Umbilical cord (tissue), 2 donors: ENCODE results near the gene THOC7. TPM values are rescaled to one million over a fixed set of nuclear protein-coding genes. Genes with fewer than 3 reads are reported as not detected.
A peak's percentile ranks its signal among the peaks of the same experiment; 100 is the strongest.

Experiments used
- DNase-seq: peaks from one replicate; pipeline ENCODE4 v3.0.0-alpha.2; 2015; ENCODE audit warnings: low spot score
- total RNA-seq: library from RNA; depleted of rRNA; stranded (reverse); fragments of >200 nt; gene quantifications from one replicate; pipeline ENCODE4 v1.2.3, GENCODE V29; 2014; ENCODE audit warnings: low replicate concordance; ENCODE audit not compliant: insufficient read depth

Gene THOC7
- total RNA-seq, 1 donor from 2014 or later = 39.7 TPM

DNA sequence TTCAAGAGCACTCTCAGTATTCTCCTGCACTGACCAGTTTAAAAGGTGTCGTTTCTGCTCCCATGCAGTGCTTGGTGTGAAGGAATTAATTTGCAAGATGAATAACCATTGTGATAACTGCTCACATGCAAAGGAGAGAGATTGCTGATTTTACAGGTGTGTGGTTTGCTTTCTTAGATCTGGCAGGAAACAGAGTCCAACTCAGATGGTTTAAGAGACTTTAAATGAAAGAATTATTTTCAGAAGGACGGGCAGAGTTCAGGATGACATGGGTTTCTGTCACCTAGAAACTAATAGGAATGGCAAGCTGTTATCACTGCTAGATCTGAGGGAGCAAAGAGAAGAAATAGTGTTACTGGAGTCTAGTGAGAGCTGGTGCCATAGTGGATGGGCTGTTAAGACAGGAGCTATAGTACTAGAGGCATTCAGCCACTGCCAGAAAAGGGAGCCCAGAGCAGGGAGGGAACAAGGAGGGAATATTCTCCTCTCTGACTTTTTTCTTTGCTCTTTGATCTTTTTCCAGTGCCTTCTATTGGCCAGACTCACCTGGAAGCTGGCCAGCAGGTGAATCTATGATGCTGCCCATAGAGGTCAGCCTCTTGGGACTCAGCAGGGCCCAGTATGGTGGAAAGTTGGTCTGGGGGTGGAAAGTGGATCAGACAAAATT lies 14.9 kb upstream of the THOC7 start:
- no peak for DNase-seq

DNA sequence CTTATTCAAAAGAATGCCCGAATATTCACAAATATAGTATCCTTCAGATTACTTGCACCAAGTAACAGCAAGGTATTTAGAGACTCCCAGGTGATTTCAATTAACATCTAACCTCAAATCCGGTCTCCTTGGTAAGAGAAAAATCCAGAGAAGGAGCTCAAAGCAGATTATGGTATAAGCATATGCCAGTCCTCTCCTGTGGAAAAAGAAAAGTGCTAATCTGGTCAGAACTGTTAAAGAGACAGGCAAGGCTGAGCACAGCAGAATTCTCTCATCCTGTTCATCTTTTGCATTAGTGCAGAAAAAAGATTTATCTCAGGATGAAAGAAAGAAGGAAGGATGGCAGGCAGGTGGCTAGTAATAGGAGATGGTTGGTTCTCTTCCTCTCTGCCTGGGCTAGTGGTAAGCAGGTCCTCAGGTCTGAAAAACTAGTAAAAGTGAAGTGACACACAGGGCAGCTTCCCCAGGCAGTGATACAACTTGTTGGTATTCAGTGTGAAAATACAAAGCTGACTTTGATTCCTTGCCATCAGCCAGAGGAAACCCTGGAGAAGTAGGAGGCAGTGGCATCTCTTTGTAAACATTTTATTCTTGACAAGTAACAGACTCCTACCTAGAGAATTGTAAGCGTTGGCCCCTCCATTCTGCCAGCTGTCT lies 14.3 kb upstream of the THOC7 start:
- DNase-seq = no peak

DNA sequence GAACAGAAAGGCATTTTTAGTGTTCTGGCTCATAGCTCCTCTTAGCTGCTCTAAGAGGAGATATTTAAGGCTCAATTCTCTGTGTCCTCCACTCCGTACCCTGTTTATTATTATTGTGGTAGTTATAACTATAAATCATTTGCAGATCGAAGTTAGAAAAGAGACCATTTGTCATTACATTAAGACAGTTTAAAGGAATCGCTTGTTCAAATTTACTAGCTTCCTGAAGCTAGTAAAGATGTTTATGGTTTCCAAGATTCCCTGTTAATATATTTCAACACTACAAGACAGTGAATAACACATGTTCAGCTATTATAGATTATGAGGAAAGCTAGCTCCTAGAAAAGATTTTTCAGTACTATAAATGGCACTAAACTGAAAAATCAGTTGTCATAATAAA lies 12.7 kb upstream of the THOC7 start:
- DNase-seq = peak; percentile 29

DNA sequence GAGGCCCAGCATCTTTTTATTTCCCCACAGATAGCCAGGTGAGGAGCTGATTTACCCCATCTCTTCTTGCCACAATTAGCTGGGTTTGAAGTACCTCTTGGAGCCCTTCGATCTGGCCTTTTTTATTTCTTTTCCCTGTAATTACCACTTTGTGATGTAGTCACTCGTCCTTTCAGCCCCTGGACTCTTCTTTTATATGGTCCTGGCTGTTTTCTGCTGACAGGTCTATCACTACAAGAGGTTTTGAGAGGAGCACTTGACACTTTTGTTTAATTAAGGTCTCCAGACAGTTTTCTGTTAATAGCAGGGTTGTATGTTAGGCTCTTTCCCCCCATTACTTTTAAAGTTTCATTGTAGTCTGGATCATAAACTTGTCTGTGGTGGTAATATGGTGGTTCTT lies 11.9 kb upstream of the THOC7 start:
- DNase-seq = no peak

DNA sequence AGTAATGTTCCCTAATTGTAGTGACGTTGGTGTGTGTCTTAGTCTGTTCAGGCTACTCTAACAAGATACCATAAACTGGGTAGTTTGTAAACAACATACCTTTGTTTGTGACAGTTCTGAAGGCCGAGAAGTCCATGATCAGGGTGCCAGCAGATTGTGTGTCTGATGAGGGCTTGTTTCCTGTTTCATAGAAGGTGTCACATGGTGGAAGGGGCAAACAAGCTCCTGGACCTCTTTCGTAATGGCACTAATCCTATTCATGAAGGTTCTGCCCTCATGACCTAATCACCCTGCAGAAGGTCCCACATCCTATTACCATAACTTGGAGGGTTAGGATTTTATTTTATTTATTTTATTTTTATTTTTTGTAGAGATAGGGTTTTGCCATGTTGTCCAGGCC lies 11.2 kb upstream of the THOC7 start:
- DNase-seq = no peak

DNA sequence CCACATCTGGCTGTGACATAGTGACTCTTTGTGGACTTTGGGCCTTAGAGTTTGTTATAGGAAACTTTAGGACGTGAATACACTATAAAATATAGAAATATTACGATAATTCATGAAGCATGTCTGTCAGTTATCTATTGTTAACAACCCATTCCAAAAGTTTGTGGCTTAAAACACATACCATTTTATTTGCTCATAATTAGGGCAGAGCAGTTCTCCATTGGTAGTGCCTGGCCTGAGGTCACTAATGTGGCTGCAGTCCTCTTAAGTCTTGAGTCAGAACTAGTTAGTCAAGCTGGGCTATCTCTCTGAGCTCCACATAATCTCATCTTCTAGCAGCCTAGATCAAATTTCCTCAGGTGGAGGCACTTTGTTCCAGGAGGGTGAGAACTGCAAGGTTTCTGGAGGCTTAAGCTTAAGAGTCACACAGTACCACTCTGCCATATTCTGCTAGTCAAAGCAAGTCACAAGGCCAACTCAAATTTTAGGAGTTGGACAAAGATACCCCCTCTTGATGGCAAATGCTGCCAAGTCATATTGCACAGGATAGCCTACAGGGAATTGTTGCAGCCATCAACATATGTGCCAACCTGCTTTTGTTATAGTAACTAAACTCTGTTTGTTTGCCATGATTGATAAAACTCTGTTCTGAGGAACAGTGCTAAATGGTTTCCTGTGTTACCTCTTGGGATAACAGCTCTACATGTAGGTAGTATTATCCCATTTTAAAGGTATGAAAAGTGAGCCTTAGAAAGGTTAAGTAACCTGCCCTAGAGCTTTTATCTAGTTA lies 8.7 kb upstream of the THOC7 start:
- DNase-seq = no peak

DNA sequence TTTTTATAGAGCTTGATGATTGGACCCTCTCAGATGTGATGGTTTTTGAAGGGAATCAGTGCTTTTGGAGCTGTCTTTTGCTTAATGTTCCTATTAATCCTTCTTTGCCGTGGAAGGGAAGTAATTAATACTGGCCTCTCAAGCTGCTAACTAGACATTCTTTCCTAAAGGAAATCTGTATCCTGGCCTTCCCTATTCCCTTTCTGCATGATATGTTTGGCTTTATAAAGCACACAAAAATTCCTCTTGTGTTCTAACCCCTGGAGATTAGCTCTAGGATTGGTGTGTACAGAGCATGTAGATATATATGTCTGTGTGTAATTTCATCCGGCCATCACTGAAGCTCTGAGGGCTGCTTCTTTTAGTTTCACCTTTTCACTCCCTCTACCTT lies 7.0 kb upstream of the THOC7 start:
- DNase-seq = no peak

DNA sequence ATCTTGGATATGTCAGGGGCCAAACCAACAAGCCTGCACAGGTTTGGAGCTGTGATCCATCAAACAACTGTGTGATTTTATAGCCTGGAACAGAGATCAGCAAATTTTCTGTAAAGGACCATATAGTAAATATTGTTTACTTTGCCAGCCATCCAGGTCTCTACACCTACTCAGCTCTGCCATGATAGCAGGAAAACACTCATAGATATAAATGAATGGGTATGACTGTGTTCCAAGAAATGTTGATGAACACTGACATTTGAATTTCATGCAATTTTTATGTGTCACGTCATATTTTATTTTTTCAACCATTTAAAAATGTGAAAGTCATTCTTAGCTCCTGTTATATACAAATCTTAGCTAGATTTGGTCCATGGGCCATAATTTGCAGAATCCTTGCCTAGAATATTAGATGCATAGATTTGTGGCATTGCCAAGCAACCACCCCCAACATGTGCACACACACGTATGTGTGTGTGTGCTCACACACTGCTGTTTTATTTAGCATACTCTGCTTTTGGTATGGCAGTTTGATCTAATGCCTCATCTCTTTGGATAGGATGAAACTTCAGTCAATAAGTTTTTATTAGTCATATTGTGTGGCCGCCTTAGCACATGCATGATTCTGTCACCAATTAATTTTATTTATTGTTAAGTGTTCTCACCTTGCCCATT lies 6.5 kb upstream of the THOC7 start:
- DNase-seq = no peak

DNA sequence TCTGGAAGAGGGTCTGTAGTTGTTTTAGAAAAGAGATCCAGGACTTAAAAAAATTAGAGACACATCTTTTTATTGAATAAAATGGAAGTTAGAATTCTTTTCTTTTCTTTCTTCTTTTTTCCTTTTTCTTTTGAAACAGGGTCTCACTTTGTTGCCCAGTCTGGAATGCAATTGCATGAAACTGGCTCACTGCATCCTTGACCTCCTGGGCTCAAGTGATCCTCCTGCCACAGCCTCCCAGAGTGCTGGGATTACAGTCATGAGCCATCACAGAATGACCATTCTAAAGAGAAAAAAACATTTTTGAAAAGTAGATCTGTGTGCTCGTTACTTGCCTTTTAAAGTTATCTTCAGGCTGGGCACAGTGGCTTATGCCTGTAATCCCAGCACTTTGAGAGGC lies 3.6 kb upstream of the THOC7 start:
- no peak for DNase-seq

DNA sequence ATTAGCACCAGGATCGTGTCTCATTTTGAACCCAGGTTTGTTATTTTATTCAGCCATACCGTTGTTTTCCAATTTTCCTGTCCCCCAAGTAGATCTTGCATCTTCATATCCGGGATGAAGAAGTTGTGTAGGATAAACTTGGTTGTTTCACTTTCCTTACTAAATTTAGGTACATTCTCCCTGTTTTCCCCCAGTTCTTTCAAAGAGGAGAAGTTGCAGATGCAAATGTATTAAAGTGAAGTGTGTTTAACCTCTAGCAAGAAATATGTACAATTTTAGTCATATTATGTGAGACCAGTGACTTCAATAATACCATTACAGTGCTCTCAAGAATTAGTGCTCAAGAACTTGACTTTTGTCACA lies 1.3 kb upstream of the THOC7 start:
- peak; percentile 5 for DNase-seq

DNA sequence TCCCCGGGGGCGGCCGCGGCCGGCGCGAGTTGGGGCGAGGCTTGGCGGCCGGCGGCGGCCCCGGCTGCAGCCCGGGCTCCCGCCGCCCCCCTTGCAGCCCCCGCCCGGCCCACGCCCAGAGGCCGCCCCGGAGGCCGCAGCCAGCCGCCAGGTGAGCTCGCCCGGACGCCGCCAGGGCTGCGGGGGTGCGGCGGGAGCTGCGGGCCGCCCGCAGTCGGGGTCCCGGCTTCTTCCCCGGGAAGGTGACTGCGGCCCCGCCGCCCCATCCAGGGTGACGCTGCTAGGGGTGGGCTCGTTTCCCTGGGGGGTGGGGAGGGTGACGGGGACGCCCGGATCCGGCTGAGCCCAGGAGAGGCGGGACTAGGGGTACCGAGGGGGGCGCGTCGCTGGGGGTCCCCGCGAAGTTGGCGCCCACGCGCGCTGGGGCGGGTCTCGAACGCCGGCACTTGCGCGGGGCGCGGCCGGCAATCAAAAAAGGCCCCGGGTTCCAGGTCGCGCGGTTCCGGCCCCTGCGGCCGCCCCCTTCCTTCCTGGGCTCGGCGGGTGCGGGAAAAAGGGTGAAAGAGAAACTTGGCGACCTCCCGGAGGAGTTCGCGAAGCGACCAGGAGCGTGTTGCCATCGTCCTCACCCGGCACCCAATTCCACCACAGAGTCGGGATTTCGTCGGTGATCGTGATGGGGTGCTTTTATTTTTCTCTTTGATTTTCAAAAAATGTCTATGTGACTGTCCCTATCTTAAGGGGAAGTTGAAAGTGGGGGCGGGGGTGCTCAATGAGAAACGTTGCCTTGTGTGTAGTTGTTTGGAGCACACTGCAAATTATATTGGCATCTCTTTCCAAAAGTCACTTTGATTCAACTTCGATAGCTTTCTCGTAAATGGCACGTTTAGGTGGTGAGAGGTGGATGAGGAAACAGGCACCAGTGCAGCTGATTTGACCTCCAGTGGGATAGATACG lies 681 bp upstream of the THOC7 start:
- DNase-seq = peak; percentile 43

DNA sequence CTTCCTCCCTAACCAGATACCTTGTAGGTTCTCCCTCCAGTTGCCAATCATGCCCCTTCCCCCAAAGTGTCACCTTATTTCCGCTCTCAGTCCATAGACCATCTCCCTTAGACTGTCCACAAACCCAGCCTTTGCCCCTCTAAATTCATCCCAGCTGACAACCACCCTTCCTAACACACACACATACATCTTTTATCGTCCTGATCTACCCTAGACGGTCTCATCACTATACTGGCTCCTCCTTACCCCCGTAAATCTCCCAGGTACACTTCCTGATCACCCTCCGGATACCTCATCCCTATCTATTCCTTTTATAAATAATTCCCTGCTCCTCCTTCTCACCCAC lies 828 bp downstream of the THOC7 start:
- DNase-seq = no peak

DNA sequence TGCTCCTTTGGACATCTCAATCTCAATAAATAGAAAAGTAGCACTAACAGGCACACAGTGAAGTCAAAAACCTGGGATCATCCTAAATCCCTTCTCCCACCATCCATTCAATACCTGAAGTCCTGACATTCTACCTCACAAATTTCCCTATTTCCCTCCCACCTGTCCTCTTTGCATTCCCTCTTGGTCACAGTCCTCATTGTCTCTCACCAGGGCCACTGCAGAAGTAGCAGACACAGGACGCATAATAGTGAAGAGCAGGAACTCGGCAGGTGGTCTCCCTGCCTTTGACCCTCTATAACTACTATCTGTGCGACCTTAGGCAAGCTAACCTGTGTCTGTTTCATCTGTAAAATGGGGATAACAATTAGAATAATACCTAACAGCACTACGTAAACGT lies 2.3 kb downstream of the THOC7 start:
- DNase-seq = no peak

DNA sequence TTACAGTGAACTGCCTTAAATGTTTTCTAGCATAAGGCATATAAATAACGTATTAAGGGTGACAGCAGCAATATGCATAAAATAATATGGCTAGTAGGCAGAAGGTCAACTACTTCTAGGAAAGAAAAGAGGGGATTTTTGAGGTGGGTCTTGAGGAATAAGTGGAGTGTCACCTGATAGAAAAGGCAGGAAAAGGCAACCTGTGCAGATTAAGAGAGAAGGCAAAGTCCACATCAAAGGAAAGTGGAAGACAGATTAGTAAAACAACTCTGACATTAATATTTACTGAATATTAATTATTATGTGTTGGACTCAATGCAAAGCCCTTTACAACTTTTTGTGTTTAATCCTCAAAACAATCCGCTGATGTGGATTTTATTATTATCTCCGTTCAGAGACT lies 2.8 kb downstream of the THOC7 start:
- DNase-seq = no peak

DNA sequence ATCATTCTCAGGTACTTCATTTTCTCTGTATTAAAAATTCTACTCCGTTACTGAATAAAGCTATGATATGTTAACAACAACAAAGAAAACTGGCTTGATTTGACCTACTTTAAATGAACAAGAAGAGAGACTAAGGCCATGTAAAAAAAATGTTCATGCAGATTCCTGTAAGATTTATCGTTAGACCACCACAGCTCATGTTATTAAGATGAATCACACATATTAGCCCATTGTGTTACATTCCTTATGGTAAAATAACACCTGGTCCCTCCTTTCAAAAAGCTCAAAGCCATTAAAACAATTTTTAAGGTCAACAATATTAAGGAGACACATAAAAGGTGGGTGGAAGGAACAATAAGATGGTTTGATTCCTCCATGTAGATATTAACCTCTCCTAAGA lies 6.3 kb downstream of the THOC7 start:
- no peak for DNase-seq

DNA sequence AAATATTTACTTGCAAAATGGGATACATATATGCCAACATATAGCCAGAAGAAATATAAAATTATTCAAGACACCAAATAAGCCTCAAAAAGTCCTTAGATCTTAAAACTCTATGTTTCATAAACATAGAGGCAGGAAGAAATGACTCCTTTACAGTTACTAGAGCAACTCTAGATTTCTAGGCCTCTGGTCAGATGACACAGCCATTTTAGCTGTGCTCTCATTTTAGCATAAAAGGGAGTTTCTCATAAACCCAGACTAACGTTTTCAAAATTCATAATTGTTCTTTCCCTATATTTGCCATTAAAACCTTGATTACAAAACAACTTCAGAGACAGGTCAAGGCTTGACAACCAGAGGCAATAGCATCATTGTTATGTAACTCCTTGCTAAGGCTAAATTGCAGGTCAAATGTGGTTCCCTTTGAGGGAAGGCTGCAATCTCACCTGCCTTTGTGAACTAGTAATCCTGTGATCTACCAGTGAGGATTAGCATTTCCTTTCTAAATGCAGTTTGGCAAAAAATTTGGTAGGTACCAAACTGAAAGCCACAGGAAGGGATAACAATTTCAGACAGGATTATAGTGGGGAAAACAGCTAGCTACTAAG lies 8.2 kb downstream of the THOC7 start:
- DNase-seq = no peak

DNA sequence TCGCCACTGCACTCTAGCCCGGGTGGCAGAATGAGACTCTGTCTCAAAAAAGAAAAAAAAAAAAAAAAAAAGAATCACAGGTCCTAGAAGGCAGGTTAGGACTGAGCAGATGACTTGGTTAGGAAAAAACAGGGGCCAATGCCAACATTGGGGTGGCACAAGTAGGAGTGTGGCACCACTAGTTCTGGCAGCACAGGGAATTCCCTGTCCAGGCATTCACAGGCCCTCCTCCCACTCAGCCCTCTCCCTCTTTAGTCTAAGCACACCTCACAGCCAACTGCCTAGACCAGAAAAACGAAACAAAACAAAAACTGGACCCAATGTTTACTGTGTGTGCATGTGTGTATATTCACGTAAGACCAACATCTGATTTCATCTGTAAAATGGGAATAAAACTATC lies 10.5 kb downstream of the THOC7 start:
- no peak for DNase-seq

DNA sequence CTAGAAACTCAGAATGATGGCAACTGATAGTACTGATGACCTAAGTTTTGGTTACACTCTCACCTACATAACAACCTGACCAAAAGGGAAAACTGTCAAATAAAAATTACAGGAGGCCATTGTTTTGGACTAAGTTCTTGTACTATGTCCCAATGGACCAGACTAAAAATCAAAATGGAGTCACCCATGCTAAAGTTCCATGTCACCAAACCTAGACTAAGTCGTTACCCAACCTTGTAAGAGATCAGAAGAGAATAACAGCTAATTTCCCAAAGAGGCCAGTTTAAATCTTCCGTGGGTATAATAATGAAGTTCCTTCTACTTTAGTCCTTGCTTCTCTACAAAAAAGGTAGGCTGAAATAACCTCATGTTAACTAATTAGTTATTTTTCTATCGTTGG lies 12.3 kb downstream of the THOC7 start:
- no peak for DNase-seq

DNA sequence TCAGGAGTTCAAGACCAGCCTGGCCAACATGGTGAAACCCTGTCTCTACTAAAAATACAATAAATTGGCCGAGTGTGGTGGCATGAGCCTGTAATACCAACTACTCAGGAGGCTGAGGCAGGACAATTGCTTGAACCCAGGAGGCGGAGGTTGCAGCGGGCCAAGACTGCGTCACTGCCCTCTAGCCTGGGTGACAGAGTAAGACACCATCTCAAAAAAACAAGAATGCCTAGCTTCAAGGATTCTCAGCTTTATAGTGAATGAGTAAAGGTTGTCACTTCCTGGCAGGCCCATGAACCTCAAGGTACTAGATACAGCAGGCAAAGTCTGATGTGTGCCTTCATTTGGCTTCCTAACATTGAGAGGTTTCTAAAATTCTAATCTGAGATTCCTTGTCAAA lies 14.4 kb downstream of the THOC7 start:
- DNase-seq = no peak

DNA sequence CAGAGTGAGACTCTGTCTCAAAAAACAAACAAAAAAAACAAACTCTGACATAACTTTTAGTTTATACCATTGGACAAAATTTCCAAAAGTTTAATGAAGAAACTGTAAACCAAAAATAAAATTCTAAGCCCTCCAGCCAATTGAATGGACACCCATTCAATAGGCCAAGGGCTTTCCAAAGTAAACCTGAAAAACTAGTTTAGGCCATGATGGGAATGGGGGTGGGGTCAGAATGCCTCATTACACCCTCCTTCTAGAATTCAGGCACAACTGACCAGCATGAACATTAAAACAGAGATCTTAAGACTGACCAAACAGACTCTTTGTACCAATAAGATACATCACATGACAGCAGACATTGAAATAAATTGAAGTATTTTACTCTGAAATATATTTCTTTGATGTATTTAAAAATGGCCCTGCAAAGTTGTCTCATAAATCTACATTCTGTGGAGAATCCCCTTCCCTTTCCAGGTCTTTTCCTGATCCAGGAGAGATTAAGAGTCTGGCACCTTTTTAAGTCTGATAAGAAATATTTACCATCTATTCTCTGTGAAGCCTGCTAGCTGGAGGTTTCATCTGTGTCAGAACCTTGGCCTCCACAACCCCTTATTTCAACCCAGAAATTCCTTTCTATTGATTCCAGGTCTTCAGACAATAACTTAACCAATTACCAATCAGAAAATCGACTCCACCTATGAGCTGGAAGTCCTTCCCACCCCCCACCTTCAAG lies 15.7 kb downstream of the THOC7 start:
- no peak for DNase-seq
